HFFc6 (cell line): ENCODE data around the gene EDA. TPM values are rescaled to one million over a fixed set of nuclear protein-coding genes. Genes with fewer than 3 reads are reported as not detected.

Experiments
- DNase-seq: peaks from one replicate; pipeline ENCODE4 v3.0.0-alpha.2; 2018
- H3K27ac Mint-ChIP-seq: 2 replicates; pipeline ENCODE4 v1.8.0; 2020; ENCODE audit warnings: mild to moderate bottlenecking, mixed read lengths
- H3K27me3 Mint-ChIP-seq: 2 replicates; pipeline ENCODE4 v1.8.0; 2021; ENCODE audit warnings: mild to moderate bottlenecking, moderate library complexity, mixed read lengths; ENCODE audit not compliant: insufficient read depth
- H3K36me3 Mint-ChIP-seq: 2 replicates; pipeline ENCODE4 v1.8.0; 2021; ENCODE audit warnings: low read depth, mixed read lengths
- H3K4me1 Mint-ChIP-seq: 2 replicates; pipeline ENCODE4 v1.8.0; 2020; ENCODE audit warnings: low read depth, mixed read lengths
- H3K4me3 Mint-ChIP-seq: 2 replicates; pipeline ENCODE4 v1.8.0; 2020; ENCODE audit warnings: mild to moderate bottlenecking, moderate library complexity, mixed read lengths
- H3K9me3 Mint-ChIP-seq: 2 replicates; pipeline ENCODE4 v1.8.0; 2020; ENCODE audit warnings: mild to moderate bottlenecking, mixed read lengths
- total RNA-seq, 6 experiments: library from RNA; stranded (reverse); fragmentation: NEBNext Ultra II Directional; extraction: Animal tissue kit (Norgen Biotek cat#: 25700); gene quantifications; 2 replicates in 1 of 6; 3 replicates in 5 of 6; pipeline ENCODE4 v1.2.3, GENCODE V29; 2021
- TF ChIP-seq, protein P1 (sequence below): fragments of 200-600 bp; sonication (generic); IDR thresholded peaks from 2 replicates; pipeline ENCODE4 v1.5.0; 2021; ENCODE audit warnings: antibody characterized with exemption, mild to moderate bottlenecking

Gene EDA
- total RNA-seq, 6 experiments from 2014 or later, result 0.08 to 0.34 (median 0.14) TPM

DNA sequence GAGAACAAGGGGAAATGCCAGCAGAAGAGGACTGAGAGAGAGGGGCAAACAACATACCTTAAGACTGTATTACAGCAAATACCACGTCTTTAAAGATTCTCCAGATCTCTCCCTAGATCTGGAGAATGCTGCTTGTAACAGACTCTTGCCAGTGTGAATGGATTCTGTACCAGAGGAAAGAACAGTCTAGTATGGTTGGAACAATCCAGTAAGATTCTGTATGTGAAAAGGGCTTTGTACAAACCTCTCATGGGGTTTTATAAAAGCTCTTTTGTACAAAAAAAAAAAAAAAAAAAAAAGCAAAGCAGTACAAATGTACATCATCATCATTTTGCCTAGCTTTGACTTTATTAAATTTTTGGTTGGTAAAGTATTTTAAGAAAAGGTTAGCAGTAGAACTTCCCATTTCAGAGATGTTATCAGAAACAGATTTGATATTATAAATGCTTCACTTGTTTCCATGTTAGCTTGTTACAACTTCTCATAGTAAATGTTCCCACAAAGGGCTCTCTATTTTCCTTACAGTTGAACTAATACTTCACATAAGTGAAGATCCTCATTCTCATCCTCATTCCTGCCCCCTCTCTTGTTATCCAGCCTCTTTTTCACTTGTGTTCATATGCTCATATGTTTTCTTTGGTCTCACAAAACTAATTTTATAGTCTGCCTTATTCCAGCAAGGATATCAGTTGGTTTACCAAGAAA is 144.2 kb downstream of the EDA start:
- no peak for DNase-seq
- H3K27ac Mint-ChIP-seq, result no peak overlapping the region
- TF ChIP-seq, protein P1, sequence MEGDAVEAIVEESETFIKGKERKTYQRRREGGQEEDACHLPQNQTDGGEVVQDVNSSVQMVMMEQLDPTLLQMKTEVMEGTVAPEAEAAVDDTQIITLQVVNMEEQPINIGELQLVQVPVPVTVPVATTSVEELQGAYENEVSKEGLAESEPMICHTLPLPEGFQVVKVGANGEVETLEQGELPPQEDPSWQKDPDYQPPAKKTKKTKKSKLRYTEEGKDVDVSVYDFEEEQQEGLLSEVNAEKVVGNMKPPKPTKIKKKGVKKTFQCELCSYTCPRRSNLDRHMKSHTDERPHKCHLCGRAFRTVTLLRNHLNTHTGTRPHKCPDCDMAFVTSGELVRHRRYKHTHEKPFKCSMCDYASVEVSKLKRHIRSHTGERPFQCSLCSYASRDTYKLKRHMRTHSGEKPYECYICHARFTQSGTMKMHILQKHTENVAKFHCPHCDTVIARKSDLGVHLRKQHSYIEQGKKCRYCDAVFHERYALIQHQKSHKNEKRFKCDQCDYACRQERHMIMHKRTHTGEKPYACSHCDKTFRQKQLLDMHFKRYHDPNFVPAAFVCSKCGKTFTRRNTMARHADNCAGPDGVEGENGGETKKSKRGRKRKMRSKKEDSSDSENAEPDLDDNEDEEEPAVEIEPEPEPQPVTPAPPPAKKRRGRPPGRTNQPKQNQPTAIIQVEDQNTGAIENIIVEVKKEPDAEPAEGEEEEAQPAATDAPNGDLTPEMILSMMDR, result no peak
- H3K36me3 Mint-ChIP-seq, result no peaks in the 10 kb centered on the region
- H3K4me3 Mint-ChIP-seq, result no peak overlapping the region
- no peaks in the 10 kb centered on the region; the same call in none of the 2 replicates for H3K27me3 Mint-ChIP-seq
- no peaks in the 10 kb centered on the region for H3K9me3 Mint-ChIP-seq
- H3K4me1 Mint-ChIP-seq, result no peaks in the 10 kb centered on the region

DNA sequence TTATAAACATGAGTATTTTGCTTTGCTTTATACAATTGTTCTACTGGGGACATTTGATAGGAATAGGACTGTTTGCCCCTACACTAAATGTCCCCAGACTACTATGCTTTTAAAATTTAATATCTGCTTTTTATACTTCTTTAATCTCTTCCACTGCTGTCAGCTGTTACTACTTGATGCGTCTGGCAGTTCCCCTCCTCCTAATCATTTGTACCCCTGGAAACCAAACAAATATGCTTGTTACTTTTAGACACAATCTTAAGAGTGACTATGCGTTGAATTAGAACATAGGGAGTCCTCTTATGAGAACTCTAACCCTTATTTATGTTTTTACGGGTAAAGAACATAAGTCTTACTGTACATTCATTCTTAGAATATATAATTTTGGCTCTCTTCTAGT is 145.7 kb downstream of the EDA start:
- no peaks in the 10 kb centered on the region for H3K4me1 Mint-ChIP-seq
- no peak overlapping the region for H3K27ac Mint-ChIP-seq
- no peaks in the 10 kb centered on the region; the same call in none of the 2 replicates for H3K27me3 Mint-ChIP-seq
- peaks cover 5% of the 10 kb centered on the region; the same call in 1 of the 2 replicates for H3K9me3 Mint-ChIP-seq
- DNase-seq, result no peak
- no peaks in the 10 kb centered on the region for H3K36me3 Mint-ChIP-seq
- H3K4me3 Mint-ChIP-seq, result no peak overlapping the region
- TF ChIP-seq, protein P1, result no peak

DNA sequence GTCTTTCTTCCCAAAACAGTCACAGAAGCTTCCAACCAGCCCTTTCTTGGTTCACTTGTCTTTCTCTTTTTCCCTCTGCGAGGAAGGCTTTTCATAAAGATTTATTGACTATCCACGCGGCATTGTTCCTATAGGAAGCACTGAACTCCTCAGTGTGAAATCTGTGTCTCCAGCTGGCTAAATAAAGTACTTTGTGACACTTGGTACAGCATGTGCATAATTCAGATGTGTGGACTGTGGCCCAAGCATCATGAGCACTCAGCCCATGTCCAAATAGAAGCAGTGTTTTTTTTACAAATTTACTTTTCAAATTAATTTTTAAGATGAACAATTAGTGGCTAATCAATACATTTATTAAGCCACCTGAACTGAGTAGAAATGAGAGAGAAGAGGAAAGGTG is 146.4 kb downstream of the EDA start:
- H3K9me3 Mint-ChIP-seq, result peaks cover 5% of the 10 kb centered on the region; the same call in 1 of the 2 replicates

DNA sequence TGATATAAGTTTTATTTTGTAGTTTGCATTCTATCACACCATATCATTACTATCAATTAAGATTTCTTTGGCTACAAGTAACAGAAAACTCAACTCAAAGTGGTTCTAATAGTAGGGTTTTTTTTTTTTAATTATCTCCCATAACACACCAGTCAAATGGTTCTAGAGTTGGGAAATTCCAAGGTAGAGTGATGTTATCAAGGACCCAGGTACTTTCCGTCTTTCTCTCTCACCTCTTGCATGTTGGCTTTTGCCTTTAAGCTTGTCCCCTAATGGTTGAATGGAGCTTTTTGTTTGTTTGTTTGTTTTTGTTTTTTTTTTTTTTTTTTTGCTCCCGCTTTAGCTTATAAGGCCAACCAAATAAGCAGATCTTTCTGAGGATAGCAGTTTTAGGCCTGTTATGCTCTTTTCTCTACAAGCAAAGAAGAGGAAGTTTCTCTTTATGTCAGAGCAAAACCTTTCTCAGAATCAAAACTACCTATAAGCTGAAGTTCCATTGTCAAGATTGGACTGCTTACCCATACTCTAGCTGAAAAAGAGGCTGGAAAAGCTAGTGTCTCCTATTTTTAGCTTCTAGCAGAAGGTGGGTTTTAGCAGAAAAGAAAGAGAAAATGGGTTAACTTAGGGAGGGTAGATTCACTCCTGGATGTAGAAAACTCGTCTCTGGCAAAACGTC is 177.5 kb downstream of the EDA start:
- DNase-seq, result no peak
- Mint-ChIP-seq H3K36me3 (no peaks in the 10 kb centered on the region), H3K9me3 (peaks cover 13% of the 10 kb centered on the region), H3K4me1 (no peaks in the 10 kb centered on the region), H3K4me3 (no peak overlapping the region), H3K27ac (no peak overlapping the region), H3K27me3 (no peaks in the 10 kb centered on the region)
- TF ChIP-seq, protein P1, result no peak

More for the DNA sequence above, 146.4 kb downstream of the EDA start:
- H3K36me3 Mint-ChIP-seq, result no peaks in the 10 kb centered on the region
- no peak for DNase-seq
- no peaks in the 10 kb centered on the region for H3K4me1 Mint-ChIP-seq
- no peak overlapping the region for H3K27ac Mint-ChIP-seq
- no peak overlapping the region for H3K4me3 Mint-ChIP-seq
- TF ChIP-seq, protein P1, result no peak
- no peaks in the 10 kb centered on the region; the same call in none of the 2 replicates for H3K27me3 Mint-ChIP-seq

DNA sequence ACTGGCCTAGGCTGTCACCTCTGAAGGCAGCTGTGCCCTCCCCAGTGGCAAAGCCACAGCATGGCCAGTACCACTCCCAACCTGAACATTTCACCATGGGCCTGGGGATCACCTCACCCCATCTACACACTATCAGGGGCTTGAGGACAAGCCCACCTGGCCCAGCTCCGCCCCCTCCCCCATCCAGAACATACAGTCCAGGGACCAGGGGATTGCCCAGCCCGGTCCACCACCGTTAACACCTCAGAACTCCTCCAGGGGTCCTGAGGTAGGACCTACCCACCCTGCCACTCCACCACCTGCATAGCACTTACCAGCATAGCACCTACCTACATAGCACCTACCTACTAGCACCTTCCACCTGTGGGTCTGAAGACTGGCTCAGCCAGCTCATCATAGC is 179.8 kb downstream of the EDA start:
- no peaks in the 10 kb centered on the region for H3K4me1 Mint-ChIP-seq
- no peaks in the 10 kb centered on the region for H3K27me3 Mint-ChIP-seq
- H3K4me3 Mint-ChIP-seq, result no peak overlapping the region
- TF ChIP-seq, protein P1, result no peak
- no peak overlapping the region for H3K27ac Mint-ChIP-seq
- DNase-seq, result no peak
- peaks cover 8% of the 10 kb centered on the region for H3K9me3 Mint-ChIP-seq
- no peaks in the 10 kb centered on the region for H3K36me3 Mint-ChIP-seq
